Suppressor macrophage treated with lipopolysaccharide for 4 hours (primary cell): ENCODE data around the gene MAGI1.

ENCODE experiments used
- DNase-seq: peaks from one replicate; pipeline ENCODE4 v3.0.0-alpha.2; 2020

The MAGI1 gene

GRCh38 chr3:65607101-65607500 lies 431.6 kb downstream of the MAGI1 start:
- DNase-seq: no peak

- DNase-seq: no peak
Observed at GRCh38 chr3:65605876-65606432, 432.8 kb downstream of the MAGI1 start.

- no peak for DNase-seq
Observed at GRCh38 chr3:65604863-65605526, 433.7 kb downstream of the MAGI1 start.

- DNase-seq: no peak
Observed at GRCh38 chr3:65603631-65604030, 435.1 kb downstream of the MAGI1 start.

GRCh38 chr3:65600888-65601287 lies 437.8 kb downstream of the MAGI1 start:
- no peak for DNase-seq

GRCh38 chr3:65597952-65598413 lies 440.7 kb downstream of the MAGI1 start:
- no peak for DNase-seq

GRCh38 chr3:65597226-65597951 lies 441.3 kb downstream of the MAGI1 start:
- no peak for DNase-seq

- DNase-seq: no peak
Observed at GRCh38 chr3:65596571-65597225, 442.0 kb downstream of the MAGI1 start.

- DNase-seq: no peak
Observed at GRCh38 chr3:65596029-65596300, 442.8 kb downstream of the MAGI1 start.

- DNase-seq: no peak
Observed at GRCh38 chr3:65595222-65596028, 443.3 kb downstream of the MAGI1 start.

- DNase-seq: no peak
Observed at GRCh38 chr3:65593780-65594752, 444.7 kb downstream of the MAGI1 start.

GRCh38 chr3:65591313-65591712 lies 447.4 kb downstream of the MAGI1 start:
- DNase-seq: no peak

GRCh38 chr3:65588884-65589283 lies 449.8 kb downstream of the MAGI1 start:
- no peak for DNase-seq

- no peak for DNase-seq
Observed at GRCh38 chr3:65587650-65588439, 450.9 kb downstream of the MAGI1 start.

- no peak for DNase-seq
Observed at GRCh38 chr3:65584913-65585312, 453.8 kb downstream of the MAGI1 start.

GRCh38 chr3:65584002-65584401 lies 454.7 kb downstream of the MAGI1 start:
- DNase-seq: no peak

- DNase-seq: no peak
Observed at GRCh38 chr3:65583188-65583587, 455.5 kb downstream of the MAGI1 start.

GRCh38 chr3:65582012-65582717 lies 456.6 kb downstream of the MAGI1 start:
- no peak for DNase-seq

- no peak for DNase-seq
Observed at GRCh38 chr3:65581313-65581712, 457.4 kb downstream of the MAGI1 start.

- no peak for DNase-seq
Observed at GRCh38 chr3:65578861-65579260, 459.9 kb downstream of the MAGI1 start.
